Endodermal cell (in vitro differentiated cells): ENCODE results near the gene CLMN. TPM values are rescaled to one million over a fixed set of nuclear protein-coding genes. Genes with fewer than 3 reads are reported as not detected.
A peak's percentile ranks its signal among the peaks of the same experiment; 100 is the strongest.

ENCODE experiments used
- DNase-seq: peaks from one replicate; pipeline ENCODE4 v3.0.0-alpha.2; 2017
- H3K27ac ChIP-seq: 2 replicates; pipeline ENCODE4 v1.5.1; 2013; ENCODE audit warnings: mild to moderate bottlenecking, low read depth, low read length, moderate library complexity
- H3K27me3 ChIP-seq: 2 replicates; pipeline ENCODE4 v1.6.1; 2013; ENCODE audit warnings: mild to moderate bottlenecking, low read length, moderate library complexity; ENCODE audit not compliant: insufficient read depth, control insufficient read depth, poor library complexity, severe bottlenecking
- H3K36me3 ChIP-seq: 2 replicates; pipeline ENCODE4 v1.7.0; 2013; ENCODE audit warnings: mild to moderate bottlenecking, low read length, moderate library complexity; ENCODE audit not compliant: control insufficient read depth, insufficient read depth
- H3K4me1 ChIP-seq: one replicate; pipeline ENCODE4 v1.7.0; 2013; ENCODE audit warnings: low read length; ENCODE audit not compliant: control insufficient read depth, insufficient read depth
- H3K4me3 ChIP-seq: 2 replicates; pipeline ENCODE4 v1.5.1; 2013; ENCODE audit warnings: mild to moderate bottlenecking, low read length, moderate library complexity
- H3K9ac ChIP-seq: 2 replicates; pipeline ENCODE4 v1.6.1; 2013; ENCODE audit warnings: mild to moderate bottlenecking, low read length, moderate library complexity; ENCODE audit not compliant: poor library complexity, severe bottlenecking; ENCODE audit errors: extremely low read depth
- H3K9me3 ChIP-seq: 2 replicates; pipeline ENCODE4 v1.6.1; 2013; ENCODE audit warnings: mild to moderate bottlenecking, low read length, moderate library complexity; ENCODE audit not compliant: control insufficient read depth
- H3K27ac Mint-ChIP-seq: 2 replicates; pipeline ENCODE4 v1.8.0; 2020; ENCODE audit warnings: mixed read lengths
- H3K27me3 Mint-ChIP-seq: 2 replicates; pipeline ENCODE4 v1.8.0; 2021; ENCODE audit warnings: mild to moderate bottlenecking, mixed read lengths; ENCODE audit not compliant: insufficient read depth
- H3K36me3 Mint-ChIP-seq: 2 replicates; pipeline ENCODE4 v1.8.0; 2020; ENCODE audit warnings: low read depth, mixed read lengths
- H3K4me1 Mint-ChIP-seq: 2 replicates; pipeline ENCODE4 v1.8.0; 2020; ENCODE audit warnings: mixed read lengths
- H3K4me3 Mint-ChIP-seq: 2 replicates; pipeline ENCODE4 v1.8.0; 2020; ENCODE audit warnings: mild to moderate bottlenecking, moderate library complexity, mixed read lengths
- H3K9me3 Mint-ChIP-seq: 2 replicates; pipeline ENCODE4 v1.8.0; 2020; ENCODE audit warnings: mild to moderate bottlenecking, mixed read lengths
- WGBS, 2 experiments: methylation state at CpG; one replicate each; pipeline versions ENCODE4 v1.1.5 to v1.1.7; 2013; ENCODE audit warnings: missing lambda C conversion rate in 2 of 2, mixed read lengths in 1 of 2; ENCODE audit not compliant: insufficient coverage in 1 of 2, insufficient read length in 1 of 2; 5-methylcytosine and 5-hydroxymethylcytosine counted together
- total RNA-seq, 2 donors: library from RNA; stranded (reverse); fragmentation: NEBNext Ultra II Directional in 1 of 2; extraction: Animal tissue kit (Norgen Biotek cat#: 25700) in 1 of 2; gene quantifications; 2 replicates in 1 of 2; 3 replicates in 1 of 2; pipeline ENCODE4 v1.2.1, GENCODE V29; 2021
- TF ChIP-seq, protein P1 (sequence below): fragments of 200-600 bp; sonication (generic); conservative IDR thresholded peaks from 2 replicates; pipeline ENCODE4 v1.5.0; 2021; ENCODE audit warnings: antibody characterized with exemption, mild to moderate bottlenecking

Gene CLMN
- total RNA-seq, 2 donors from 2014 or later, result 9.5 to 11.7 TPM

DNA sequence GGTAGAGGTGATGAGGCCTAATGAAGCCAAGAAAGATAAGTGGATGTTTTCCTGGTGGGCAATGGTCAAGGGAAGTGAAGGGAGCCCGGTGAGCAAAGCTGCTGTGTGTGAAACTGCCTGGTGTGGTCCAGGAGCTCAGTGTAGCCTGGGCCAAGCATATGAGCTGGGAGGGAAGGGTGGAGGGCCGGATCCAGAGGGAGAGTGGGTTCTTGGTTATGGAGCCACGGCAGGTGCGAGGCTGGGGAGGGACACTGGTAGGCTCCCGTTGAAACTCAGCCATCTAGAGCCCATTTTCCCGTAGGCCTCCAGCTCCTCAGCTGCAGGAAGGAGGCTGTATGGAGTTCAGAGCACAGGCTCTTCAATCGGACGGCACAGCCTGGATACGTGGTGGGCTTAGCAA is 10.2 kb upstream of the CLMN start:
- Histone ChIP-seq H3K9me3 (peaks cover 16% of the 10 kb centered on the region), H3K4me1 (no peaks in the 10 kb centered on the region), H3K27me3 (no peaks in the 10 kb centered on the region), H3K36me3 (no peaks in the 10 kb centered on the region), H3K4me3 (no peak overlapping the region), H3K27ac (no peak overlapping the region), H3K9ac (no peak overlapping the region)
- no peak overlapping the region for H3K4me3 Mint-ChIP-seq
- peak; percentile 22 for DNase-seq
- 94 to 95% methylated on average over 9 of the region's 9 CpGs for WGBS, 2 experiments
- H3K4me1 Mint-ChIP-seq, result no peaks in the 10 kb centered on the region
- TF ChIP-seq, protein P1, sequence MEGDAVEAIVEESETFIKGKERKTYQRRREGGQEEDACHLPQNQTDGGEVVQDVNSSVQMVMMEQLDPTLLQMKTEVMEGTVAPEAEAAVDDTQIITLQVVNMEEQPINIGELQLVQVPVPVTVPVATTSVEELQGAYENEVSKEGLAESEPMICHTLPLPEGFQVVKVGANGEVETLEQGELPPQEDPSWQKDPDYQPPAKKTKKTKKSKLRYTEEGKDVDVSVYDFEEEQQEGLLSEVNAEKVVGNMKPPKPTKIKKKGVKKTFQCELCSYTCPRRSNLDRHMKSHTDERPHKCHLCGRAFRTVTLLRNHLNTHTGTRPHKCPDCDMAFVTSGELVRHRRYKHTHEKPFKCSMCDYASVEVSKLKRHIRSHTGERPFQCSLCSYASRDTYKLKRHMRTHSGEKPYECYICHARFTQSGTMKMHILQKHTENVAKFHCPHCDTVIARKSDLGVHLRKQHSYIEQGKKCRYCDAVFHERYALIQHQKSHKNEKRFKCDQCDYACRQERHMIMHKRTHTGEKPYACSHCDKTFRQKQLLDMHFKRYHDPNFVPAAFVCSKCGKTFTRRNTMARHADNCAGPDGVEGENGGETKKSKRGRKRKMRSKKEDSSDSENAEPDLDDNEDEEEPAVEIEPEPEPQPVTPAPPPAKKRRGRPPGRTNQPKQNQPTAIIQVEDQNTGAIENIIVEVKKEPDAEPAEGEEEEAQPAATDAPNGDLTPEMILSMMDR, result no peak
- no peaks in the 10 kb centered on the region for H3K36me3 Mint-ChIP-seq
- peaks cover 12% of the 10 kb centered on the region for H3K27me3 Mint-ChIP-seq
- peaks cover 14% of the 10 kb centered on the region for H3K9me3 Mint-ChIP-seq
- H3K27ac Mint-ChIP-seq, result no peak overlapping the region

DNA sequence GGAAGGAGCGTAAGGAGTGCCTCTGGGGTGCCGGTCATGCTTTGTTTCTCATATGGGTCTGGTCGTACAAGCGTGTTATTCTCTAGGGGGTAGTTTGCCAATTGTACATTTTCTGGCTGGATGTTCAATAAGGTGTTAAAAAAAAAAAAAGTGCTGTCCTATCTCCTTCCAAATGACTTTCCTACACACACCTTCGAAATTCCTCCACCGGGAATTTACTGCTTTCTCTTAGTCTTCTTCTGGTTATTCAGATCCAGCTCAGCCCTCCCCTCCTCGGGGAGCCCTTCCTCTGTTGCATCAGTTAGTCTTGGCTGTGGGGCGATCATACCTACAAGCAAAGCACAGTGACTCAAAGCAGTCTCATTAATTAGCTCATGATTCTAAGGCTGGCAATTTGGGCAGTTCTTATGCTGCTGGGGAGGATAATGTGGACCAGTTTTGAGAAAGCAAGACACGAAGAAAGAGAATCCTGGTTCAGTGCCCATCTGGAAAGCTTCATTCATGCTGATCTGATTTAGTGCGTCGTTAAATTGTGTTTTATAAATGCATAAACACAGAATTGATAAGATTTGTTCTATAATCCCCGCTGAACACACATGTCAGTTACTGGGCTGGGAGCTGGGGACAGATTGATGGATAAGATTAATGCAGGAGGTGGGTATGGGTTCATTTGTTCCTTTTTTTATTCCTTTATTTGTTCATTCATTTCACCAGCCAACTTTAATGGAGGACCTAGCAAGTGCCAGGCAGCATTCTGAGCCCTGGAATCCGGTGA is 9.2 kb upstream of the CLMN start:
- H3K27ac ChIP-seq, result no peak overlapping the region
- no peaks in the 10 kb centered on the region for H3K36me3 Mint-ChIP-seq
- H3K36me3 ChIP-seq, result no peaks in the 10 kb centered on the region
- no peaks in the 10 kb centered on the region for H3K27me3 ChIP-seq
- H3K9me3 Mint-ChIP-seq, result peaks cover 14% of the 10 kb centered on the region
- H3K27ac Mint-ChIP-seq, result no peak overlapping the region
- H3K4me3 ChIP-seq, result no peak overlapping the region
- WGBS, 2 experiments, result 86 to 92% methylated on average over 6 to 13 of the region's 13 CpGs
- no peaks in the 10 kb centered on the region for H3K4me1 Mint-ChIP-seq
- TF ChIP-seq, protein P1, result no peak
- H3K4me1 ChIP-seq, result no peaks in the 10 kb centered on the region
- peaks cover 16% of the 10 kb centered on the region for H3K27me3 Mint-ChIP-seq
- no peak overlapping the region for H3K9ac ChIP-seq
- H3K9me3 ChIP-seq, result peaks cover 16% of the 10 kb centered on the region
- no peak overlapping the region for H3K4me3 Mint-ChIP-seq
- no peak for DNase-seq

DNA sequence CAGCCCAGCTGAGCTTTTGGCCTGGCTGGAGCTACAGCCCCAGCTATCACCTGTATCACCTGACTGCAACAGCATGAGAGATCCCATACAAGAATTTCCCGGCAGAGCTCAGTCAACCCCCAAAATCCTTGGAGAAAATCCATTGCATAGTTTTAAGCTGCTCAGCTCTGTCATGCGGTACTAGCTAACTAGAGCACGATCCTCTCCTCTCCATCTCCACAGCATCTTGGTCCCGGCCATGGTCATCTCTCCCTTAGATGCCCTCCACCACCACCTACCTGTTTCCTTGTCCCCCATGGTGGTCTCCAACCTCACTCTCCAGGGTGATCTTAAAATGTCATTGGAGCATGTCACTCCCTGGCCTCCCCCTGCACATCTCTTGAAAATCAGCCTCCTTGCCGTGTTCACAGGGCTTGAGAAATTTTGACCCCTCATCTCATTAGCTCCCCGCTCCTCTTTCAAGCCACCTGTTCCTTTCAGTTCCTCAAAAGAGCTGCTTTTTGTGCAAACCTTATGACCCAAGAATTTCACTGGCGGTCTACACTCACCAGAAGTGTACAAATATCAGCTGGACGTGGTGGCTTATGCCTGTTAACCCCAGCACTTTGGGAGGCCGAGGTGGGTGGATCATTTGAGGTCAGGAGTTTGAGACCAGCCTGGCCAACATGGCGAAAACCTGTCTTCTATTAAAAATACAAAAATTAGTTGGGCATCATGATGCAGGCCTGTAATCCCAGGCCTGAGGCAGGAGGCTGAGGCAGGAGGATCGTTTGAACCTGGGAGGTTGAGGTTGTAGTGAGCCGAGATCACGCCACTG is 8.1 kb upstream of the CLMN start:
- H3K27me3 ChIP-seq, result no peaks in the 10 kb centered on the region
- 89 to 90% methylated on average over 11 to 12 of the region's 13 CpGs for WGBS, 2 experiments
- DNase-seq, result no peak
- TF ChIP-seq, protein P1, result no peak
- H3K4me1 Mint-ChIP-seq, result no peaks in the 10 kb centered on the region
- H3K36me3 ChIP-seq, result no peaks in the 10 kb centered on the region
- no peaks in the 10 kb centered on the region for H3K36me3 Mint-ChIP-seq
- H3K4me1 ChIP-seq, result no peaks in the 10 kb centered on the region
- H3K4me3 Mint-ChIP-seq, result no peak overlapping the region
- no peak overlapping the region for H3K4me3 ChIP-seq
- H3K27ac Mint-ChIP-seq, result no peak overlapping the region
- H3K27ac ChIP-seq, result no peak overlapping the region
- H3K9me3 Mint-ChIP-seq, result peaks cover 14% of the 10 kb centered on the region
- peaks cover 22% of the 10 kb centered on the region for H3K27me3 Mint-ChIP-seq
- H3K9me3 ChIP-seq, result peaks cover 16% of the 10 kb centered on the region
- H3K9ac ChIP-seq, result no peak overlapping the region
